HEK293 (cell line): ENCODE data around the gene C13orf42.

Experiments used
- CTCF ChIA-PET: fragments of 350-600 bp; formaldehyde crosslinking; extraction: SDS; loops from one replicate; lab custom pipeline; 2021; ENCODE audit warnings: antibody characterized with exemption; lab: Yijun Ruan, JAX
- POLR2A ChIA-PET: fragments of 300-600 bp; formaldehyde crosslinking; extraction: SDS; loops from one replicate; lab custom pipeline; 2020; ENCODE audit warnings: antibody characterized with exemption, inconsistent platforms; lab: Yijun Ruan, JAX
- H3K27ac ChIP-seq: fragments of 200-500 bp; sonication (Bioruptor generic); 2 replicates; pipeline ENCODE4 v1.5.1; 2014; ENCODE audit warnings: low read depth, low read length, control low read depth, inconsistent platforms; ENCODE audit errors: extremely low read depth
- H3K36me3 ChIP-seq, 2 experiments: fragments of 200-500 bp in 1 of 2; sonication (Bioruptor generic) in 1 of 2; 1 replicate in 1 of 2; 2 replicates in 1 of 2; pipeline ENCODE4 v1.5.1; 2014 to 2017; ENCODE audit warnings: inconsistent platforms in 2 of 2, low read length in 2 of 2; ENCODE audit not compliant: control insufficient read depth in 2 of 2, insufficient read depth in 1 of 2
- H3K4me1 ChIP-seq: fragments of 200-500 bp; sonication (Bioruptor generic); 2 replicates; pipeline ENCODE4 v1.5.1; 2014; ENCODE audit warnings: mild to moderate bottlenecking, low read length, inconsistent platforms; ENCODE audit not compliant: control insufficient read depth, insufficient read depth
- H3K4me3 ChIP-seq: 2 replicates; pipeline ENCODE4 v1.5.1; 2011; ENCODE audit warnings: low read depth, mild to moderate bottlenecking, control low read depth, low read length, moderate library complexity
- H3K9me3 ChIP-seq: fragments of 200-500 bp; sonication (Bioruptor generic); 2 replicates; pipeline ENCODE4 v1.5.1; 2014; ENCODE audit warnings: low read depth, low read length, inconsistent platforms; ENCODE audit not compliant: control insufficient read depth, insufficient read depth
- EGR2 ChIP-seq: fragments of 450-650 bp; formaldehyde crosslinking; IDR thresholded peaks from 2 replicates; pipeline ENCODE4 v1.5.1; 2016; ENCODE audit warnings: low read depth, missing biosample characterization, missing genetic modification characterization
- GLIS2 ChIP-seq: fragments of 450-650 bp; formaldehyde crosslinking; IDR thresholded peaks from 2 replicates; pipeline ENCODE4 v1.5.1; 2016; ENCODE audit warnings: missing biosample characterization, missing genetic modification characterization
- MYNN ChIP-seq: fragments of 450-650 bp; formaldehyde crosslinking; IDR thresholded peaks from 2 replicates; pipeline ENCODE4 v1.5.1; 2016; ENCODE audit warnings: missing biosample characterization, missing genetic modification characterization, borderline replicate concordance
- SCRT2 ChIP-seq: fragments of 450-650 bp; formaldehyde crosslinking; IDR thresholded peaks from 2 replicates; pipeline ENCODE4 v1.5.1; 2016; ENCODE audit warnings: missing biosample characterization, missing genetic modification characterization
- SP2 ChIP-seq: fragments of 450-650 bp; formaldehyde crosslinking; IDR thresholded peaks from 2 replicates; pipeline ENCODE4 v1.5.1; 2016; ENCODE audit warnings: missing biosample characterization, missing genetic modification characterization
- WT1 ChIP-seq: fragments of 450-650 bp; formaldehyde crosslinking; IDR thresholded peaks from 2 replicates; pipeline ENCODE4 v1.5.1; 2016; ENCODE audit warnings: missing biosample characterization, missing genetic modification characterization
- ZBTB20 ChIP-seq: fragments of 450-650 bp; formaldehyde crosslinking; IDR thresholded peaks from 2 replicates; pipeline ENCODE4 v1.5.1; 2016; ENCODE audit warnings: missing biosample characterization, missing genetic modification characterization
- ZFP3 ChIP-seq: fragments of 450-650 bp; formaldehyde crosslinking; IDR thresholded peaks from 2 replicates; pipeline ENCODE4 v1.5.1; 2016; ENCODE audit warnings: low read depth, missing biosample characterization, missing genetic modification characterization
- ZNF223 ChIP-seq: fragments of 450-650 bp; formaldehyde crosslinking; IDR thresholded peaks from 2 replicates; pipeline ENCODE4 v1.5.1; 2016; ENCODE audit warnings: missing biosample characterization, missing genetic modification characterization
- ZNF292 ChIP-seq: fragments of 450-650 bp; formaldehyde crosslinking; IDR thresholded peaks from 2 replicates; pipeline ENCODE4 v1.5.1; 2016; ENCODE audit warnings: low read depth, missing biosample characterization, missing genetic modification characterization, borderline replicate concordance
- ZNF302 ChIP-seq: fragments of 450-650 bp; formaldehyde crosslinking; IDR thresholded peaks from 2 replicates; pipeline ENCODE4 v1.5.1; 2016; ENCODE audit warnings: missing biosample characterization, missing genetic modification characterization, low read depth
- ZNF350 ChIP-seq: fragments of 450-650 bp; formaldehyde crosslinking; IDR thresholded peaks from 2 replicates; pipeline ENCODE4 v1.5.0; 2017; ENCODE audit warnings: missing biosample characterization, mild to moderate bottlenecking, missing genetic modification characterization
- ZNF426 ChIP-seq: fragments of 450-650 bp; formaldehyde crosslinking; IDR thresholded peaks from 2 replicates; pipeline ENCODE4 v1.5.1; 2017; ENCODE audit warnings: missing biosample characterization, missing genetic modification characterization, mild to moderate bottlenecking, inconsistent platforms, moderate library complexity
- ZNF521 ChIP-seq: fragments of 450-650 bp; formaldehyde crosslinking; IDR thresholded peaks from 2 replicates; pipeline ENCODE4 v1.5.1; 2017; ENCODE audit warnings: missing biosample characterization, mild to moderate bottlenecking, missing genetic modification characterization
- ZNF660 ChIP-seq: fragments of 450-650 bp; IDR thresholded peaks from 2 replicates; pipeline ENCODE4 v1.5.1; 2018; ENCODE audit warnings: missing biosample characterization, mild to moderate bottlenecking, missing genetic modification characterization
- ZNF791 ChIP-seq: fragments of 450-650 bp; formaldehyde crosslinking; IDR thresholded peaks from 2 replicates; pipeline ENCODE4 v1.5.1; 2016; ENCODE audit warnings: missing biosample characterization, missing genetic modification characterization
- ZNF837 ChIP-seq: fragments of 450-650 bp; formaldehyde crosslinking; IDR thresholded peaks from 2 replicates; pipeline ENCODE4 v1.5.1; 2016; ENCODE audit warnings: missing biosample characterization, missing genetic modification characterization
- ZNF843 ChIP-seq: fragments of 450-650 bp; formaldehyde crosslinking; IDR thresholded peaks from 2 replicates; pipeline ENCODE4 v1.5.1; 2016; ENCODE audit warnings: missing biosample characterization, missing genetic modification characterization
- TF ChIP-seq, protein P1 (sequence below): fragments of 450-650 bp; formaldehyde crosslinking; IDR thresholded peaks from 2 replicates; pipeline ENCODE4 v1.5.1; 2017; ENCODE audit warnings: missing biosample characterization, missing genetic modification characterization
- TF ChIP-seq, protein P2 (sequence below): fragments of 450-650 bp; formaldehyde crosslinking; IDR thresholded peaks from 2 replicates; pipeline ENCODE4 v1.5.1; 2016; ENCODE audit warnings: missing biosample characterization, missing genetic modification characterization
- TF ChIP-seq, protein P3 (sequence below): fragments of 450-650 bp; formaldehyde crosslinking; IDR thresholded peaks from 2 replicates; pipeline ENCODE4 v1.5.1; 2016; ENCODE audit warnings: missing biosample characterization, missing genetic modification characterization

C13orf42 gene

DNA sequence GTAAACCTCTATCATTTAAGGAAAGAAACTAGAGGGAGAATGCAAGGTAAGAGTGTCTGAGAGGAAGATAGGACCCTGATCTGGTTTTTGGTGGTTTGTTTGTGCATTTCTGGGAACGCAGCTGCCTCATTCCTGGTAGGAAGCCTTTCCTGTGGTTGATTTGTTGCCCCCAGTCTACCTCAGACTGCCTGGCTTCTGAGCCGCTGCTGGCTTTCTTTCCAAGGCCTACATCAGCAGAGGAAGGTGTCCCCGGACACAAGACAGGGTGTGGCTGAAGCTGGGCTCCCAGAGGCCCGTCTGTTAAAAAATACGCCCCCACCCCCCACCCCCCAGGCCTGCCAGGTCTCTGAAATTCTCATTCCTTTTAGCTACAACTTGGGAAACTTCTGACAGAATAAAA lies 42.6 kb downstream of the C13orf42 start:
- H3K27ac ChIP-seq = no peak overlapping the region
- H3K9me3 ChIP-seq = no peaks in the 10 kb centered on the region
- POLR2A ChIA-PET = no interaction called here
- no peak for TF ChIP-seq ZNF521 (tag by site-specific recombination)
- TF ChIP-seq ZNF791 (tag by site-specific recombination) = no peak
- TF ChIP-seq ZFP3 = no peak
- TF ChIP-seq ZNF302 (tag by site-specific recombination) = no peak
- TF ChIP-seq, protein P1, sequence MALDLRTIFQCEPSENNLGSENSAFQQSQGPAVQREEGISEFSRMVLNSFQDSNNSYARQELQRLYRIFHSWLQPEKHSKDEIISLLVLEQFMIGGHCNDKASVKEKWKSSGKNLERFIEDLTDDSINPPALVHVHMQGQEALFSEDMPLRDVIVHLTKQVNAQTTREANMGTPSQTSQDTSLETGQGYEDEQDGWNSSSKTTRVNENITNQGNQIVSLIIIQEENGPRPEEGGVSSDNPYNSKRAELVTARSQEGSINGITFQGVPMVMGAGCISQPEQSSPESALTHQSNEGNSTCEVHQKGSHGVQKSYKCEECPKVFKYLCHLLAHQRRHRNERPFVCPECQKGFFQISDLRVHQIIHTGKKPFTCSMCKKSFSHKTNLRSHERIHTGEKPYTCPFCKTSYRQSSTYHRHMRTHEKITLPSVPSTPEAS (tag by site-specific recombination) = no peak
- no peak for TF ChIP-seq ZNF837
- TF ChIP-seq, protein P2, sequence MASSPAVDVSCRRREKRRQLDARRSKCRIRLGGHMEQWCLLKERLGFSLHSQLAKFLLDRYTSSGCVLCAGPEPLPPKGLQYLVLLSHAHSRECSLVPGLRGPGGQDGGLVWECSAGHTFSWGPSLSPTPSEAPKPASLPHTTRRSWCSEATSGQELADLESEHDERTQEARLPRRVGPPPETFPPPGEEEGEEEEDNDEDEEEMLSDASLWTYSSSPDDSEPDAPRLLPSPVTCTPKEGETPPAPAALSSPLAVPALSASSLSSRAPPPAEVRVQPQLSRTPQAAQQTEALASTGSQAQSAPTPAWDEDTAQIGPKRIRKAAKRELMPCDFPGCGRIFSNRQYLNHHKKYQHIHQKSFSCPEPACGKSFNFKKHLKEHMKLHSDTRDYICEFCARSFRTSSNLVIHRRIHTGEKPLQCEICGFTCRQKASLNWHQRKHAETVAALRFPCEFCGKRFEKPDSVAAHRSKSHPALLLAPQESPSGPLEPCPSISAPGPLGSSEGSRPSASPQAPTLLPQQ (tag by site-specific recombination) = no peak
- TF ChIP-seq SCRT2 (tag by site-specific recombination) = no peak
- TF ChIP-seq WT1 = no peak
- TF ChIP-seq ZNF660 = no peak
- CTCF ChIA-PET = interaction anchor here (0.8 to 2.2 kb wide), 7 partner anchors 15 to 1092 kb away, joined by 3 to 10 read pairs (median 3); no protein-coding TSS in a partner anchor
- no peak overlapping the region for H3K4me3 ChIP-seq
- H3K4me1 ChIP-seq = no peaks in the 10 kb centered on the region
- no peaks in the 10 kb centered on the region for H3K36me3 ChIP-seq

DNA sequence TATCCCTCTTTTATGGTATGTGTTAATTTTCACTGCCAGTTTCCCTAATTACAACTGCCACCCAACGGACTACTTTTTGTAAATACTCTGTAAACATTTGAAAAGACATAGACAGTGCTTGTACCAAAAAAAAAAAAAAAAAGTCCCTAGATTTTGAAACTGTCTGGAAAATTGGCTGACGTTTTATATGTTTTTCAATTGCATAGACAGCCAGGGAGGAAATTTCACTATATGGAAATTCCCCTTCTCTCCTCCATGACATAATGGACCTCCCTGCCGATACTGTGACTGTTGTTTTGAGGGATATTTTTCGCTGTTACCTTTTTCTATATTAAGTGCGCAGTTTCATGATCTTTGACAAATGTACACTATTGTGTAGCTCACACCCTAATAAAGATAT lies 43.4 kb downstream of the C13orf42 start:
- Histone ChIP-seq H3K4me3 (no peak overlapping the region), H3K4me1 (no peaks in the 10 kb centered on the region), H3K27ac (no peak overlapping the region), H3K36me3 (no peaks in the 10 kb centered on the region), H3K9me3 (no peaks in the 10 kb centered on the region)
- POLR2A ChIA-PET = no interaction called here
- TF ChIP-seq, protein P3, sequence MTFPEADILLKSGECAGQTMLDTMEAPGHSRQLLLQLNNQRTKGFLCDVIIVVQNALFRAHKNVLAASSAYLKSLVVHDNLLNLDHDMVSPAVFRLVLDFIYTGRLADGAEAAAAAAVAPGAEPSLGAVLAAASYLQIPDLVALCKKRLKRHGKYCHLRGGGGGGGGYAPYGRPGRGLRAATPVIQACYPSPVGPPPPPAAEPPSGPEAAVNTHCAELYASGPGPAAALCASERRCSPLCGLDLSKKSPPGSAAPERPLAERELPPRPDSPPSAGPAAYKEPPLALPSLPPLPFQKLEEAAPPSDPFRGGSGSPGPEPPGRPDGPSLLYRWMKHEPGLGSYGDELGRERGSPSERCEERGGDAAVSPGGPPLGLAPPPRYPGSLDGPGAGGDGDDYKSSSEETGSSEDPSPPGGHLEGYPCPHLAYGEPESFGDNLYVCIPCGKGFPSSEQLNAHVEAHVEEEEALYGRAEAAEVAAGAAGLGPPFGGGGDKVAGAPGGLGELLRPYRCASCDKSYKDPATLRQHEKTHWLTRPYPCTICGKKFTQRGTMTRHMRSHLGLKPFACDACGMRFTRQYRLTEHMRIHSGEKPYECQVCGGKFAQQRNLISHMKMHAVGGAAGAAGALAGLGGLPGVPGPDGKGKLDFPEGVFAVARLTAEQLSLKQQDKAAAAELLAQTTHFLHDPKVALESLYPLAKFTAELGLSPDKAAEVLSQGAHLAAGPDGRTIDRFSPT (tag by site-specific recombination) = no peak
- TF ChIP-seq ZNF660 = no peak
- no peak for TF ChIP-seq MYNN (tag by site-specific recombination)
- no peak for TF ChIP-seq ZNF426
- TF ChIP-seq ZNF350 (tag by site-specific recombination) = no peak
- TF ChIP-seq ZNF843 (tag by site-specific recombination) = no peak
- TF ChIP-seq GLIS2 (tag by site-specific recombination) = no peak
- no peak for TF ChIP-seq ZBTB20
- no peak for TF ChIP-seq EGR2 (tag by site-specific recombination)
- no peak for TF ChIP-seq ZNF223
- TF ChIP-seq ZNF292 (tag by site-specific recombination) = no peak
- TF ChIP-seq SP2 (tag by site-specific recombination) = no peak
- CTCF ChIA-PET = interaction anchor here (0.7 kb wide), 1 partner anchor 182 kb away, joined by 3 read pairs; no protein-coding TSS in a partner anchor
